ENCODE measurements around the gene TCP11L1. TPM values are rescaled to one million over a fixed set of nuclear protein-coding genes. Genes with fewer than 3 reads are reported as not detected.

TCP11L1 gene
- total RNA-seq, 2 experiments from 2014 or later = 24.6 to 26.1 TPM

DNA sequence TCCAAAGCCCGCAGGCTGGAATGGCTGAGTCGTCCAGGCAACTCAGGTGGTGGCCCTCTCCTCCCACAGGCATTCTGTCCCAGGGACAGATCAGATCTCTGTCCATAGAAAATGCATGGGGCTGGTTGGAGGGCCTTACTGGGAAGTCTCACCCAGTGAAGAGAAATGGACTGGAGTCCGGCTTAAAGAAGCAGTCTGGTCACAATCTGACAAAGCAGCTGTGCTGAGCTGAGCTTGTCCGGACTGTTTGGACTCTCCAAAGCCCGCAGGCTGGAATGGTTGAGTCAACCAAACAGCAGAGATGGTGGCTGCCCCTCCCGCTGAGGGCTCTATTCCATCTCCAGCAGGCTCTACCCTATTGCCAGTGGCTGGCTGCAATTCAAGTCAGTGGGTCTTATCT lies 38.1 kb upstream of the TCP11L1 start:
- intact Hi-C loops (cut with micrococcal nuclease; ENCODE audit: unreplicated experiment) = no loop called here
- H2AFZ ChIP-seq (ENCODE audit: low read length) = no peak overlapping the region
- CTCF ChIA-PET (ENCODE audit: unreplicated experiment) = interaction anchor here (0.6 kb wide), 1 partner anchor 50 kb away, joined by 3 read pairs; no protein-coding TSS in a partner anchor

DNA sequence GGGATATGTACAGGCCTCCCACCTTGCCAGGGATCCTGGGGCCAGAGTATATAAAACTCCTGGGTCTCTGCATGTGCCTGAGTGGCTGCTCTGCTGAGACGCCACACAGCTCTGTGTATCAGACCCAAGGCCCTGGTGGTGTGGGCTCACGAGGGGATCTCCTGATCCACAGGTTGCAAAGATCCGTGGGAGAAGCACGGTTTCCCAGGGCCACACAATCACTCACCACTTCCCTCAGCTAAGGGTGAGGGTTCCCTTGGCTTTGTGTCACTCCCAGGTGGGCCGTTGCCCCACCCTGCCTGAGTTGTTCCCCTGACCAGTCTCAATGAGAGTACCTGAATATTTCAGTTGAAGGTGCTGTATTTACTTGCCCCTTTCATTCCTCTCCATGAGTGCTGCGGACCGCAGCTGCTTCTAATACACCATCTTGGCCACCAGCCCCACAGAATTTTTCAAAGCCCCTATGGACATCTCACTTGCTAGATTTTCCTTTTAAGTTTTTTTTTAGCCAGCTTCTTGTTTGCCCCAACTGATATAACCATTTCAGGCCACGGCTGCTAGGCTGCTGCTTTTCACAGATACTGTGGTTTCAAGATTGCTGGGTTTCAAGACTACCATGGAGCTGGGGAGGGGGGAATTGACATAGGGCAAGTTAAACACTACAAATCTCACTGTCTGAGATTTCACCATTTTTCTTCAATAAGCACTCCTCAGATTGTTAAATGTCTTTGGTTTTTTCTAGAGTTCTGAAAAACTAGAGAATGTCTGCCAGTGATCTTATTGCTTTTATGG lies 37.4 kb upstream of the TCP11L1 start:
- no peaks in the 10 kb centered on the region for H3K9me2 ChIP-seq (ENCODE audit: insufficient read depth, low read length)
- CTCF ChIA-PET (ENCODE audit: unreplicated experiment) = no interaction called here

More for the DNA sequence above, 38.1 kb upstream of the TCP11L1 start:
- Histone ChIP-seq H3K36me3 (ENCODE audit: insufficient read depth, low read length) (no peaks in the 10 kb centered on the region), H3K9me2 (ENCODE audit: insufficient read depth, low read length) (no peaks in the 10 kb centered on the region), H3K9me3 (ENCODE audit: low read length) (no peaks in the 10 kb centered on the region), H4K20me1 (ENCODE audit: insufficient read depth, low read length) (no peaks in the 10 kb centered on the region), H3K4me1 (ENCODE audit: insufficient read depth, low read length, poor library complexity, severe bottlenecking) (no peaks in the 10 kb centered on the region), H3K27ac (ENCODE audit: low read depth, low read length, poor library complexity, severe bottlenecking) (no peak overlapping the region), H3K4me2 (ENCODE audit: low read length) (no peak overlapping the region), H3K79me2 (ENCODE audit: insufficient read depth, low read depth, low read length) (no peaks in the 10 kb centered on the region), H3K4me3 (ENCODE audit: low read depth, low read length, poor library complexity, severe bottlenecking) (no peak overlapping the region)
- no TSS peak for BruUV-seq (replicated peaks)
- TF ChIP-seq, protein P1, sequence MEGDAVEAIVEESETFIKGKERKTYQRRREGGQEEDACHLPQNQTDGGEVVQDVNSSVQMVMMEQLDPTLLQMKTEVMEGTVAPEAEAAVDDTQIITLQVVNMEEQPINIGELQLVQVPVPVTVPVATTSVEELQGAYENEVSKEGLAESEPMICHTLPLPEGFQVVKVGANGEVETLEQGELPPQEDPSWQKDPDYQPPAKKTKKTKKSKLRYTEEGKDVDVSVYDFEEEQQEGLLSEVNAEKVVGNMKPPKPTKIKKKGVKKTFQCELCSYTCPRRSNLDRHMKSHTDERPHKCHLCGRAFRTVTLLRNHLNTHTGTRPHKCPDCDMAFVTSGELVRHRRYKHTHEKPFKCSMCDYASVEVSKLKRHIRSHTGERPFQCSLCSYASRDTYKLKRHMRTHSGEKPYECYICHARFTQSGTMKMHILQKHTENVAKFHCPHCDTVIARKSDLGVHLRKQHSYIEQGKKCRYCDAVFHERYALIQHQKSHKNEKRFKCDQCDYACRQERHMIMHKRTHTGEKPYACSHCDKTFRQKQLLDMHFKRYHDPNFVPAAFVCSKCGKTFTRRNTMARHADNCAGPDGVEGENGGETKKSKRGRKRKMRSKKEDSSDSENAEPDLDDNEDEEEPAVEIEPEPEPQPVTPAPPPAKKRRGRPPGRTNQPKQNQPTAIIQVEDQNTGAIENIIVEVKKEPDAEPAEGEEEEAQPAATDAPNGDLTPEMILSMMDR (conservative IDR thresholded peaks at IDR 0.05; ENCODE audit: low read length) = no peak
- no peak for TF ChIP-seq EZH2phosphoT487 (IDR thresholded peaks at IDR 0.05; ENCODE audit: borderline replicate concordance, low read depth, low read length)
- no peak for DNase-seq (ENCODE audit: low spot score)
- POLR2A ChIA-PET = interaction anchor here (1.2 to 1.7 kb wide), 2 partner anchors 15 to 20 kb away, joined by 3 to 4 read pairs; partner anchors contain the start of gene DEPDC7

More for the DNA sequence above, 37.4 kb upstream of the TCP11L1 start:
- no peaks in the 10 kb centered on the region for H3K79me2 ChIP-seq (ENCODE audit: insufficient read depth, low read depth, low read length)
- H3K4me1 ChIP-seq (ENCODE audit: insufficient read depth, low read length, poor library complexity, severe bottlenecking) = no peaks in the 10 kb centered on the region
- TF ChIP-seq EZH2phosphoT487 (IDR thresholded peaks at IDR 0.05; ENCODE audit: borderline replicate concordance, low read depth, low read length) = no peak
- TF ChIP-seq, protein P1 (conservative IDR thresholded peaks at IDR 0.05; ENCODE audit: low read length) = no peak
- intact Hi-C loops (cut with micrococcal nuclease; ENCODE audit: unreplicated experiment) = no loop called here
- DNase-seq (ENCODE audit: low spot score) = no peak
- no peak overlapping the region for H2AFZ ChIP-seq (ENCODE audit: low read length)
- no peak overlapping the region for H3K4me3 ChIP-seq (ENCODE audit: low read depth, low read length, poor library complexity, severe bottlenecking)
- no peaks in the 10 kb centered on the region for H3K36me3 ChIP-seq (ENCODE audit: insufficient read depth, low read length)
- no TSS peak for BruUV-seq (replicated peaks)
- H4K20me1 ChIP-seq (ENCODE audit: insufficient read depth, low read length) = no peaks in the 10 kb centered on the region
- POLR2A ChIA-PET = interaction anchor here (1.2 to 1.7 kb wide), 2 partner anchors 14 to 21 kb away, joined by 3 to 4 read pairs; partner anchors contain the start of gene DEPDC7
- H3K9me3 ChIP-seq (ENCODE audit: low read length) = no peaks in the 10 kb centered on the region
- H3K27ac ChIP-seq (ENCODE audit: low read depth, low read length, poor library complexity, severe bottlenecking) = no peak overlapping the region
- H3K4me2 ChIP-seq (ENCODE audit: low read length) = no peak overlapping the region
